Transverse colon (tissue), 3 donors: ENCODE results near the gene CD69.

Experiments used
- POLR2A ChIP-seq: fragments of 450-650 bp; IDR thresholded peaks from one replicate; pipeline ENCODE4 v1.6.1; 2016; ENCODE audit warnings: antibody characterized with exemption, mild to moderate bottlenecking, moderate library complexity
- TF ChIP-seq, protein P1 (sequence below), 5 experiments: fragments of 200-600 bp in 3 of 5; fragments of 450-650 bp in 2 of 5; sonication (generic) in 3 of 5; IDR thresholded peaks; 1 replicate in 2 of 5; 2 replicates in 3 of 5; pipeline ENCODE4 v1.5.1; 2016 to 2017; ENCODE audit warnings: antibody characterized with exemption in 5 of 5, inconsistent platforms in 3 of 5, mild to moderate bottlenecking in 2 of 5, moderate library complexity in 1 of 5

DNA sequence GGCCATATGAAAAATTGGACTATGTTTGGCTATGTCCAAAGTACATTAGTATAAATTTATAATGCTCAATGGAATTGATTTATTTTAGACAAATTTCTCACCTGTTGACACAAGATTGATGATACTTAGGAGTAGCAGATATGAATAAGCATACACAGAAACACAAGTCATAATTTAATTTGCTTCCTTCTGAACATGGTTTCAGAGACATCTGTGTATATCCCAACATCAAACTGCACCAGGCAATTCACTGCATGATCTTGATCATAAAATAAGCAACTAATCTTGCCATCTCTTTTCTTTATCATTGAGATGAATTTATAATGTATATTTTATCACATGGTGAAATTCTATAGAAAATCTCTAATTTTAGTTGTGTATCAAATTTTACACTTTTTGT is 31.6 kb downstream of the CD69 start:
- TF ChIP-seq POLR2A, result no peak
- TF ChIP-seq, protein P1, sequence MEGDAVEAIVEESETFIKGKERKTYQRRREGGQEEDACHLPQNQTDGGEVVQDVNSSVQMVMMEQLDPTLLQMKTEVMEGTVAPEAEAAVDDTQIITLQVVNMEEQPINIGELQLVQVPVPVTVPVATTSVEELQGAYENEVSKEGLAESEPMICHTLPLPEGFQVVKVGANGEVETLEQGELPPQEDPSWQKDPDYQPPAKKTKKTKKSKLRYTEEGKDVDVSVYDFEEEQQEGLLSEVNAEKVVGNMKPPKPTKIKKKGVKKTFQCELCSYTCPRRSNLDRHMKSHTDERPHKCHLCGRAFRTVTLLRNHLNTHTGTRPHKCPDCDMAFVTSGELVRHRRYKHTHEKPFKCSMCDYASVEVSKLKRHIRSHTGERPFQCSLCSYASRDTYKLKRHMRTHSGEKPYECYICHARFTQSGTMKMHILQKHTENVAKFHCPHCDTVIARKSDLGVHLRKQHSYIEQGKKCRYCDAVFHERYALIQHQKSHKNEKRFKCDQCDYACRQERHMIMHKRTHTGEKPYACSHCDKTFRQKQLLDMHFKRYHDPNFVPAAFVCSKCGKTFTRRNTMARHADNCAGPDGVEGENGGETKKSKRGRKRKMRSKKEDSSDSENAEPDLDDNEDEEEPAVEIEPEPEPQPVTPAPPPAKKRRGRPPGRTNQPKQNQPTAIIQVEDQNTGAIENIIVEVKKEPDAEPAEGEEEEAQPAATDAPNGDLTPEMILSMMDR (IDR thresholded peaks at IDR 0.05), result no peak
